Lower lobe of right lung (tissue), 2 donors: ENCODE measurements around the gene FUT7. TPM values are rescaled to one million over a fixed set of nuclear protein-coding genes. Genes with fewer than 3 reads are reported as not detected.

Experiments used
- ATAC-seq, 2 donors: fragments of 200-7000 bp; cut with Tn5 transposase; one replicate each; pipeline ENCODE4 v1.9.1; 2020 to 2022; ENCODE audit warnings: mild to moderate bottlenecking in 2 of 2, moderate library complexity in 2 of 2
- DNase-seq: peaks from one replicate; pipeline ENCODE4 v3.0.0-alpha.2; 2020
- H3K27ac ChIP-seq: fragments of 200-600 bp; one replicate; pipeline ENCODE4 v1.8.0; 2022
- H3K27me3 ChIP-seq: fragments of 200-600 bp; one replicate; pipeline ENCODE4 v1.8.0; 2022; ENCODE audit warnings: low read depth
- H3K36me3 ChIP-seq: fragments of 200-600 bp; one replicate; pipeline ENCODE4 v1.8.0; 2022; ENCODE audit warnings: mild to moderate bottlenecking
- H3K4me1 ChIP-seq: fragments of 200-600 bp; one replicate; pipeline ENCODE4 v1.8.0; 2022
- H3K4me3 ChIP-seq: fragments of 200-600 bp; one replicate; pipeline ENCODE4 v1.8.0; 2022; ENCODE audit warnings: mild to moderate bottlenecking
- H3K9me3 ChIP-seq: fragments of 200-600 bp; one replicate; pipeline ENCODE4 v1.8.0; 2022
- CTCF ChIP-seq: fragments of 200-600 bp; IDR thresholded peaks from one replicate; pipeline ENCODE4 v1.8.0; 2022; ENCODE audit warnings: antibody characterized with exemption, mild to moderate bottlenecking
- intact Hi-C: fragments of 100-400 bp; cut with DNase I; formaldehyde crosslinking; loops from one replicate; pipeline ENCODE4 v1.11.0; 2022
- total RNA-seq: library from RNA; stranded (reverse); fragmentation: NEBNext Ultra II Directional; extraction: Animal tissue kit (Norgen Biotek cat#: 25700); gene quantifications from one replicate; pipeline ENCODE4 v1.2.1, GENCODE V29; 2021
- donor health status: DM: no; HTN: yes; CAD: no; lungs with severe emphysema.

FUT7 gene
- total RNA-seq, 1 donor from 2014 or later: 1.1 TPM

GRCh38 chr9:137077758-137078693, 46.1 kb upstream of the FUT7 start:
- Histone ChIP-seq H3K36me3 (peaks cover 46% of the 10 kb centered on the region), H3K9me3 (no peaks in the 10 kb centered on the region), H3K27ac (peak overlapping the region; percentile 41), H3K27me3 (no peaks in the 10 kb centered on the region), H3K4me1 (peaks cover 15% of the 10 kb centered on the region), H3K4me3 (peak overlapping the region; percentile 76)
- ATAC-seq (peak; percentile 6 to 10), DNase-seq (peak; percentile 71)
- TF ChIP-seq CTCF: no peak
- intact Hi-C loops: no loop called here

- no peak for TF ChIP-seq CTCF
- ATAC-seq (peak; percentile 74 to 79), DNase-seq (peak; percentile 92)
- peak within 1 kb of the TSS; percentile 76 for H3K4me3 ChIP-seq
- H3K27me3 ChIP-seq: no peaks in the 10 kb centered on the region
- H3K4me1 ChIP-seq: peaks cover 15% of the 10 kb centered on the region
- peak within 1 kb of the TSS; percentile 78 for H3K27ac ChIP-seq
- intact Hi-C loops: no loop called here
- H3K36me3 ChIP-seq: peaks cover 38% of the 10 kb centered on the region
- no peaks in the 10 kb centered on the region for H3K9me3 ChIP-seq
Observed at GRCh38 chr9:137077010-137077747, 45.3 kb upstream of the FUT7 start, which contains the start of gene UAP1L1. Gene UAP1L1 (plus strand): TSS chr9:137077517. CDS start chr9:137077533, 16 bp downstream.

- Histone ChIP-seq H3K27ac (peak overlapping the region; percentile 78), H3K36me3 (peaks cover 32% of the 10 kb centered on the region), H3K4me1 (peaks cover 15% of the 10 kb centered on the region), H3K4me3 (peak overlapping the region; percentile 76), H3K27me3 (no peaks in the 10 kb centered on the region), H3K9me3 (no peaks in the 10 kb centered on the region)
- intact Hi-C loops: no loop called here
- peak in 1 of 2 donors; percentile 13 for ATAC-seq
- DNase-seq: peak; percentile 53
- TF ChIP-seq CTCF: no peak
Observed at GRCh38 chr9:137076636-137077009, 44.7 kb upstream of the FUT7 start.

- intact Hi-C loops: no loop called here
Observed at GRCh38 chr9:137075275-137075775, 43.4 kb upstream of the FUT7 start.

More at GRCh38 chr9:137075275-137075775, 43.4 kb upstream of the FUT7 start:
- no peaks in the 10 kb centered on the region for H3K9me3 ChIP-seq
- peaks cover 19% of the 10 kb centered on the region for H3K36me3 ChIP-seq
- H3K4me1 ChIP-seq: peaks cover 23% of the 10 kb centered on the region
- DNase-seq: no peak
- H3K27ac ChIP-seq: no peak overlapping the region
- no peak for ATAC-seq
- TF ChIP-seq CTCF: no peak
- no peak overlapping the region for H3K4me3 ChIP-seq
- H3K27me3 ChIP-seq: no peaks in the 10 kb centered on the region
